UCSD-AML1 (cell line): ENCODE results near the gene PXT1.

ENCODE experiments used
- DNase-seq: peaks from one replicate; lab custom pipeline; 2025; ENCODE audit not compliant: unreplicated experiment; lab: John Stamatoyannopoulos, UW

PXT1 gene

DNA sequence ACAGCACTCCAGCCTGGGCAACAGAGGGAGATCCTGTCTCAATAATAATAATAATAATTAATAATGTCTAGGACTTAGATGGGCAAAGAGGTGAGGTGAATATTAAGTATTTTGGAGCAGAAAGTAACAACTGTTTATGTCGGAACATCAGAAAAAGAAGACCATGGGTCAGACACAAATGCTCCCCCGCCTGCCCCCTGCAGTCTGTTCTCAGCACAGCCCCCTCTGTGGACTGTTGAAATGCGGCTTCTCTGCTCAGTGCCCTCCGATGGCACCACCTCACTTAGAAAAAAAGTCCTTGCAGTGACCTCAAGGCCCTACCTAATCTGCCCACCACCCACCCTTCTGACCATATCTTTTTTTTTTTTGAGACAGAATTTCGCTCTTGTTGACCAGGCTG lies 50.0 kb downstream of the PXT1 start:
- DNase-seq: no peak

DNA sequence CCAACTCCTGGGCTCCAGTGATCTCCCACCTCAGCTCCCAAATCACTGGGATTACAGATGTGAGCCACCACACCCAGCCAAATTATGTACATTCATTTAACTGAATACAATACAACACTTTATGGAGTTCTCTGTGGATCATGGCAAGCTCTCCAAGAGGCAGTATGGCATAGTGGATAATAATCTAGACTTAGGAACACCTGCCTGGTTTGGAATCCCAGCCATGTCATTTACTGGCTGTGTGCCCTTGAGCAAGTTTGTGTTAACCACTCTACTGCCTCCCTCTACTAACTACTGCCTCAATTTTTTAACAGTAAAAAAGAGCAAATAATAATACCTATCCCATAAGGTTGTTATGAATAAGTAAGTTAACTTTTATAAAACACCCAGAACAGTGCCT lies 53.3 kb downstream of the PXT1 start:
- no peak for DNase-seq

DNA sequence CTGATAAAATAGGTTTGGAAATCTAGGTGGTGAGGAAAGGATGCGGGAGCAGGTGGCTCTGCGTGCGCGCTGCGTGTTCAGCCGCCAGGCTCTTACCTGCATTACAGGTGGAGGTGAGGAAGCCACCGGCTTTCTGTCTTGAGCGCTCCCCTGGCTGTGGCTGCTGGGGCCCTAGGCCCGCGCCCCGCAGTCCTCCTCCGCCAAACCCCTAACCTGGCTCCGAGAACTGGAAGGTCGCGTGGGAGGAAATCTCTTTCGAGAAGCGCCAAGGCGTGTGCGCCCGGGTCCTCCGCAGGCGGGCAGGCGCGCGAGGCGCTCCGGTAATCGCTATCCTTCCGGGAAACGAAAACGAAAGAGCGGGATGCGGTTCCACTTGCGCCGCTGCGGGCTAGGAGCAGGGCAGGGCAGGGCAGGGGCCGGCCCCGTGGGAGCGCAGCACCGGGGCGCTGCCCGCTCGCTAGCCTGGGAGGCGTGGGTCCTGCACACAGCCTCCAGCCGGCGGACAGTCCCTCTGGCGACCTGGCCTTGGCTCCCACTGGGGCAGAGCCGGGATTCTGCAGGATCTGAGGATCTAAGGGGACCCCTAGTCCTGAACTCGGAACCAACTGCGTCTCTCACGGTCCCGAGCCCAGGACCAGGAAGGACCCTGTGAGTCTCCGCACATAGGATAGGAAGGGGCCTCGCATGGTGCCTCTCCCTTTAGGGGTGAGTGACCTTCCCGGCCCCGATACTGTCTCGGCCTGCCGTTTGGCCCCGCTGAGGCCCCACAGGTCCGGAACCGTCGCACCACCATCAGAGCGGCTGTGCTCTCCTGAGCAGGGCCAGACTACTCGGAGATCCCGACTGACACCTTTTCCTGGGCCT lies 55.0 kb downstream of the PXT1 start, which contains the start of gene ETV7:
Gene ETV7, minus strand, starts transcription at position 230 of the 864 bp plus-strand sequence. Its CDS starts 128 bp downstream, at position 102.
- DNase-seq: no peak

DNA sequence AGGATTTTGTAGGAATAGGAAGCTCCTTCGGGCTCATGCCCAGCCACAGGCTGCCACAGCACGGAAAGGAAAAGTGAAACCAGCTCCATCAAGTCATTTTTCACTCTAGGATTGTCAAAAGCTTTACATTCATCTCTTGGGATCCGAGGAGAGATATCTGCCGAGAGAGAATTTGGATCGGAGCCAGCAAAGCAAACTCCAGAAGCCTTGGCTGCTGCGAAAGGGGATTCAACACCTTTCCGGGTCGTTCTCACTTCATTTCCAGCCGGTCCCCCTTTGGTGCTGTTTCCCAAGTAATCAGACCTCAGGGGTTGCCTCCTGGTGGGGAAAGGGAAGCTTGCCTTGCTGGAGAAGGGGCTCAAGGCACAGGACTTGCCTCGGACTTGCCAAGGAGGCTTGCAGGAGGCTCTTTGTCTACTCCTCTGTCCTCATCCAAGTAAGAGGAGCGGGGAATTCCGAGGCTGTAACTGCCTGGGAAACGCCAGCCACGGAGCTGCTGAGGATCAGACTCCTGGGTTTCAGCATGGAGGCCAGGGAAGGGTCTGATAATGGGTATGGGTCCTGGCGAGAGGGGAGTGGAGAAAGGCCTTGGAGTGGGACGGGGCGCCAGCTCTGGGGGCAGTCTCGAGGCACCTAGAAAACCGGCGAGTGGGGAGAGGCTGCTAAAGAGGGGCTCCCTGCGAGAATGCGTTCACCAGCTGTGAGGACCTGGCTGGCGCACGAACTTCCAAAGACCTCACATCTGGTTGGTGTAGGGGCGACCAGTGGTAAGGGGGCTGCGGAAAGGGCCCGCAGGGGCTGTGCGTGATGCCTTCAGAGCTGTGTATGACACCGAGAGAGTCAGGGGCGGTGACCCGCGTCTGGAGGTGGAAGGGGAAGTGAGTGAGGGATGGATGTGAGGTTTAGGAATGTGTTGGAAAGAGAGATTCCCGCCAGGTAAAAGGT lies 55.9 kb downstream of the PXT1 start:
- DNase-seq: no peak

DNA sequence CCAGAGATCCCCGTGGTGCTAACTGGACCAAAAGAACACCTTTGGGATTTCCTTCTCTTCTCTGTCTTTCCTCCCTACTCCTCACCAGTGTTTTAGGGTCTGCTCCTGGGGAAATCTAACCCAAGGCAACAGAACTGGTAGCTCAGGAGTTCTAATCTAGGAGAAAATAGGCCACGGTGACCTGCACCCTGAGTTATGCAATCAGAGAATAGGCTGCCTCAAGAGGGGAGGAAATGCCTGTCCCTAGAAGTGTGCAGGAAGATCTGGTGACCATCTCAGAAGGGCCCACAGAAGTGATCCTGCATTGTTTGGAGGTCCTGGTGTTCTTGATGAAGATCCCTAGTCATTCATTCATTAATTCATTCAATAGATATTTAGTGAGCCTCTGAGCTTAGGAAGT lies 58.6 kb downstream of the PXT1 start:
- DNase-seq: no peak

DNA sequence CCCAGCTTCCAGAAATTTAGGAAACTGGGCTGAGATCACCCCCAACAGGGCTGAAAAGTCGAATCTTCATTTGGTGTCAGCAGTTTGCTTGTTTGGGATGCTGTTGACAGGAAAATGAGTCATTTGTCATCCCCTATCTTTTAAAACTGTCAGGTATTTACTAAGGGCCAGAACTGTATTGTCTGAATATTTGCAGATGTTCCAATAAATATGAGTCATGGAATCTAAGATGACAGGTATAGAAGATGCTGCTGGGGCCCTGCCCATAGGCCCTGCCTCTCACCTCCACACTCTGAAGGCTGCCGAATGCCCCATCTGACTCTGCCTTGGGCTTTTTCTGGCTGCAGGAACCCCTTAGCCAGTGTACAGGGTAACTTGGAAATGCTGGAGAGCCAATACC lies 59.0 kb downstream of the PXT1 start:
- no peak for DNase-seq

DNA sequence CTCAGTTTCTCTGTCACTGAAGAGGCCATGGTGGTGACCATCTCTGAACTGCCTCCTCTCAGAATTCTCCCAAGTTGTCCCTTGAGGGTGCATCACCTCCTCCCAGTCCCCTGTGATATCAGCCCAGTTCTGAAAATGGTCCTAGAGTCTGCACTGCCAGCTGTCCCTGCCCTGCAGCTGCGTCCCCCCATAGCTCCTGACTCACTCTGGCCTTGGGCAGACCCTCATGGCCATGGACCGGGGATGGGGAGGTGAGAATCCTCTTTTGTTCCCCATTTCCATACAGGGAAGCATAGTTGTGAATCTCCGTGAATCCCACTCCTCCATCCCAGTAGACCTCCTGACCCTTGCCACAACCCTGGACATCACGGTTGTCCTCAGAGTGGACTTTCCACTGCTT lies 59.7 kb downstream of the PXT1 start:
- no peak for DNase-seq

DNA sequence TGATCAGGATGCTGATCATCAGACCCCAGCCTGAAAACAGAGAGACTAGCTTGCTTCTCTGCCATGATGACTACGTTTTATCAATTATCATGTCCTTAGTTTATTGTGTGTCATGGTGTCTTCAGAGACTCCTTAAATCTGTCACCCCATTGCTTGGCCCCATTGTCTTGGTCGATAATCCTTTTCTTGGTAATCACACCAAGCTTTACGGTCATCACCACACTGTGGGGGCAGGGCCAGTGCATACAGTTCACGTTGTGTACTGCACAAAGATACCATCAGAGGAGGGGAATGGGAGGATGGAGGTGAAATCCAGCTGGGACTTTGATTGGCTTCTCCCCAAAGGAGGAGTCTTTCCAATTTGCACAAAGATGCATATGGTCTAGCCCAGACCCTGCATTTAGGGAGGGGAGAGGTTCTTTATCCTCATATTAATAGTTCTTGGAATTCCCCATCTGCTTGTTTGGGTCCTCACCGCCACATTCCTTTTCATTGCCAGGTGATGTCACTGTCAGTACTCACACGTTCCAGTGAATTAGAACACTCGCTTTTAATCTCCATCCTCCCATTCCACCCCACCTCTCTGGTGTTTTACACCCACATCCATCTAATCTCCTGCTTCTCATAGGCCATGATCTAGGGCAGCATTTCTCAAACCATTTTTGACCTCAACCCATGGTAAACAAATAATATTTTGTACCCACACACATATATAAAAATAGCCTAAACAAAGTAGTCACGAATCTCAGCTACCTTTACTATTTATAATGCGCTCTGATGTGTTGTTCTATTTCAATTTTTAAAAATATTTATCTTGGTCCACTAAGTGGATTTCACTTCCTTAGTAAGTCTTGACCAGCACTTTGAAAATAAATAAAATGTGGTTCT lies 60.9 kb downstream of the PXT1 start:
- DNase-seq: no peak

DNA sequence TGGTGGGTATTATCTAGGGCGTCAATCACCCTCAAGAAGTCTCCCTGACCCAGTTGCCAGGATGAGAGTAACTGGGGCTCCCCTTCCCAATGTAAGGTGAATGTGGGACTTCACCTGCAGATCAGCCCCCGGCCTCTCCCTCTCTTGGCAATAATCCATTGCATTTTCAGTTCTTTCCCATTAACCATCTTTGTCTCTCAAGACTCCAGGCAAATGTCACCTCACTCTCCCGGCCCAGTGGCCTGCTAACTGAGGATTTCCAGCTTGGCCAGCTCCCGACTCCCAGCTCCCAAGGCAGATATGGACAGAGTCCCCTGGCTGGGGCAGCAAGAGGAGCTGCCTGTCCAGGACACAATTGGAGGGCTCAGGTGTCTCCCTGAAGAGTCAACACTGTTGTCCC lies 62.5 kb downstream of the PXT1 start:
- no peak for DNase-seq

DNA sequence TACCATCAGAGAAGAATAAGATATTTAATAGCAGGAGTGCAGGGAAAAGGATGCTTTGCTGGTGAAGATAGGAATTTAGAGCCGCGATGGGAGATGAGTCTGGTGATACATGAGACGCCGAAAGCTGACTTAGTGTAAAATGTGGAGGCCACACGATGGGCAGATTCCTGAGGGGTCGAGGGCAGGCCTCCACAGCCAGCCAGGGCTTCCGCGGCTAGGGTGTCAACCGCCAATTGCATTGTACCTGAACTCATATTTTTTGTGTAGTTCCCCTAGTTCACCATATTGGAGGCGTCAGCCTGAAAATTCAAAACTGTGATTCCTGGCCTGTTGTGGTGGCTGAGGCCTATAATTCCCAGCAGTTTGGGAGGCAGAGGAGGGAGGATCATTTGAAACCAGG lies 63.7 kb downstream of the PXT1 start:
- no peak for DNase-seq

DNA sequence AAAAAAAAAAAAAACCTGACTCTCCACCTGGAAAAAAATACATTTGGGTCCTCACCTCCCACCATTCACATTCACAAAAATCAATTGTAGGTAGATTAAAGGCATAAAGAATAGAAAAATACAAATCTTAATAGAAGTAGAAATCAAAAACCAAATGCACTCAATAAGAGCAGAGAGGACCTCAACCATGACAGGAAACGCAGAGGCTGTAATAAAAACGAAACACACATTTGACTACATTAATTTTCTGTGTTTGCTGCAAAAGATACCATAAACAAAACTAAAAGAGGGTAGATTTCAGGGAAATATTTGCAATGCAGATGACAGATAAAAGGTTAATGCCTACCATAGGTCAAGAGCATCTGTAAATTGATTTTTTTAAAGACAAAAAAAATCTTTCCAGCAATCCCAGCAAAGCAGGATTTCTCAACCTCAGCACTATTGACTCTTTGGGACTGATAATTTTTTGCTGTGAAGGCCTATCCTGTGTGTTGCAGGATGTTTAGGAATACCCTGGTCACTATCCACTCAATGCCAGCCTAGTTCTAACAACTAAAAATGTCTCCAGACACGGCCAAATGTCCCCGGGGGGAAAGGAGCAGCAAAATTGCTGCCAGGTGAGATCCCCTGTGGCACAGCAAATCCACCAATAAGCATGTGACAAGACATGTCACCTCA lies 64.3 kb downstream of the PXT1 start:
- no peak for DNase-seq

DNA sequence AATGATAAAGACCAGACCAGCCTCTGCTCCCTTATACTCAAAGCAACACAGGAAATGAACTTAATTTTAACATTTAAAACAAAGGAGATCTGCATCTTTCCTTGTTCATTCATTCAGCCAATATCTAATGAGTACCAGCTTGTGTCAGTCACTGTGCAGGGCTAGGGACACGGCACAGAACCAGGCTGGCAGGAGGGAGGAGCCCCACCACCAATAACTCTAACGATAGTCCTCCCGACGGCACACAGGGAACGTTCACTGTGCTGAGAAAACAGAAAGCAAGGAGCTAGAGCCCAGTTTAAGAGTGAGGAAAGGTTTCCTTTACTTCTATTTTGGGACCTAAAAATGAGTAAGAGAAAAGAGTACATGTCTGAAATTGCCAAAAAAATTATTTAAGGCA lies 65.1 kb downstream of the PXT1 start:
- no peak for DNase-seq

DNA sequence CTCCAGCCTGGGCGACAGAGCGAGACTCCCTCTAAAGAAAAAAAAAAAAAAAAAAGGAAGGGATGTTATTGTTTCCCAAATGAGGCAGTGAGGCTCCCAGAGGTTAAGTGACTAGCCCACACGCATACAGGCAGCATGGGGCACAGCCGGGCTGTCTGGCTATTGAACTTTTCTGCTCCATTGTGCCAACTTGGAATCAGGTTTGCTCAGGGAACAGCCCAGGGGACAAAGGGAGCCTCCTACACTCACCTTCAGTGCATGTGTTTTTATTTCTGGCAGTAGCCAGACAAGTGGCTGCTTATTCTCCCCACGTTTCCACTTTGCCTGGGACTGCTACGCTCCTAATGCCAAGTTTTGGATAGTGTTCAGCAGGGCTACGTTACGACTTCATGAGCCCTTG lies 65.9 kb downstream of the PXT1 start:
- DNase-seq: no peak

DNA sequence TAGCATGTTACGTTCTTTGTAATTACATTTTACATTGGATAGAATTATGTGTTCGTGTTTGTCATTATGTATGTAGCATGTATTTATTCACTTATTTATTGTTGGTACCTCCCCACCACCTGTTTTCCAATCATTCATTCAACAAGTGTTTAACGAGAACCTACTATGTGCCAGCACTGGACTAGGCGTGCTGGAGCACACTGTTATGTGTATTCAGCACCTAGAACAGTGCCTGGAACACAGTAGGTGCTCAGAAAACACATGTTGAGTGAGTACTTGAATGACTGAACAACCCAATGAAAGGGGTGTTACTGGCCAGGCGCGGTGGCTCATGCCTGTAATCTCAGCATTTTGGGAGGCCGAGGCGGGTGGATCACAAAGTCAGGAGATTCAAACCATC lies 66.5 kb downstream of the PXT1 start:
- no peak for DNase-seq

DNA sequence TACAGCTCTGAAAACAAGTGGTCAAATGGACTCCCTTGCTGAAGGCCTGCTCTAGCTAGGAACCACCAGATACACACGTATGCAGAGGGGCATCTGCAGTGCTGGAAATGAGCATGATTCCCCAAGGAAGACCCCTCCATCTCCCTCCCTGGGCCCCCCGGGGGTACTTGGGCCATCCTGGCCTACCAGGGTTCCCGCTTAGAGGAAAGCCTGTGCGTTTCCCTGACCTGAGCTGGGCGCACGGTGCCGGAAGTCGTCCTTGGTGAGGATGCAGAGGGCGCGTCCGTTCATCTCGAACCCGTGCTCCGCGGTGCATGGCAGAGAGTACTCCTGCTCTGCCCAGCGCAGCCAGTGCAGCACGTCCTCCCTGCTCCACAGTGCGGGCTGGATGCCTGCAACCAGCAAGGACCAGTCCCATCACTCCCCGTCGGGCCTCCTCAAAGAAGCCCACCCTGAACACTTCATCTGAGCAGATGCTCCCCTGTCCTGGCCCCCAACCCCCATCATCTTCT lies 67.0 kb downstream of the PXT1 start:
- no peak for DNase-seq

DNA sequence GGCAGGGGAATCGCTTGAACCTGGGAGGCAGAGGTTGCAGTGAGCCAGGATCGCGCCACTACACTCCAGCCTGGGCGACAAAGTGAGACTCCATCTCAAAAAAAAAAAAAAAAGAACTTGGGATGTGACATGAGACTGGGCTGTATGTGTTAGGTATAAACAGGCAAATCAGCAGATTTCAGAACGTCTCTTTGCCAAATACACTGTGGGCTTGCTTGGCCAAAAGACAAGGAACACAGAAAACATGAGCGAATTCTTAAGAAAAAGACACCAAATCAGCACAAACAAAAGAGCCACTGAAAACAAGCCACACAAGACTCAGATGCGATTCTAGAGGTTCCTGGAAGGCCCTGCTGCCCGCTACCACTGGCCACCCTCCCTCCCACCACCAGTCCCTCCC lies 67.7 kb downstream of the PXT1 start:
- DNase-seq: no peak

DNA sequence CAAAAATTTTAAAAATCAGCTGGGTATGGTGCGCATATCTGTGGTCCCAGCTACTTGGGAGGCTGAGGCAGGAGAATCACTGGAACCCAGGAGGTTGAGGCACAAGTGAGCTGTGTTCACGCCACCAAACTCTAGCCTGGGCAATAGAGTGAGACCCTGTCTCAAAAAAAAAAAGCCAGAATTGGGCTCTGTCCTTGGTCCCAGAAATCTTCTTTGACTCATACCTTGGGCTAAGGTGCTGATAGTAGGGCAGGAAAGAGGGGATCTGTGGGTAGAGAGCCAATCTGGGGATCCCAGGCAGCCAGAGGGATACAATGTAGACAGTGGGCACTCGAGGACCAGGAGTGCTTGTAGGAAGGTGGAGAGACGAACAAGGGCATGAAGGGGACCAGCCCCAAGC lies 68.5 kb downstream of the PXT1 start:
- DNase-seq: no peak

DNA sequence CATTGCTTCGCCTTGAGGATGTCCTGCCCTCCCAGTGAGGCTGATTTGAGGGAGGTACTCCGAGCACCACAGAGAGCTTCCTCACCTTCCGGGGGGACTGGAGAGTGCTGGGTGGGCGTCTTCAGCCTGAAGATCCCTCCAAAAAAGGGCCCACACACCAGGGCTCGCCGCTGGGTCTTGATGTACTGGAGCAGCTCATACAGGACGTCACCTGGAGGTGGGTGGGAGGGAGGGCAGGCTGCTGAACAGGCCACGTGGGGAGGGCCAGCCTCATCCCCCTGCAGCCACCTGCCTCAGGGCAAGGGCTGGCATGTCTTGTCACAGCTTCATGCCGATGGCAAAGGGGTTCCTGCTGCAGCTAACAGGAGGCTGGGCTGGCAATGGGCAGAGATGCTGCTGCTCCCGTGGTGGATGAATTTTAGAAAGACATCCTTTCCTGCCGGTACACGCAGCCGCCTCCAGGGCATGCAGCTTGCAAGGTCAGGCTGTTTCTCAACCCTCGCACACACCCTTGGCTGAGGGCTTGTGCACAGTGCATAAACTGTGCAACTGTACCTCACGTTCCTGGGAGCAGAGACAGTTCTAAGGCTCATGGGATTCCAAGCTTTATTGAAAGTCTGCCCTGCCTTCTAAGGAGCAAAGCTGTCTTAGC lies 69.2 kb downstream of the PXT1 start:
- no peak for DNase-seq

DNA sequence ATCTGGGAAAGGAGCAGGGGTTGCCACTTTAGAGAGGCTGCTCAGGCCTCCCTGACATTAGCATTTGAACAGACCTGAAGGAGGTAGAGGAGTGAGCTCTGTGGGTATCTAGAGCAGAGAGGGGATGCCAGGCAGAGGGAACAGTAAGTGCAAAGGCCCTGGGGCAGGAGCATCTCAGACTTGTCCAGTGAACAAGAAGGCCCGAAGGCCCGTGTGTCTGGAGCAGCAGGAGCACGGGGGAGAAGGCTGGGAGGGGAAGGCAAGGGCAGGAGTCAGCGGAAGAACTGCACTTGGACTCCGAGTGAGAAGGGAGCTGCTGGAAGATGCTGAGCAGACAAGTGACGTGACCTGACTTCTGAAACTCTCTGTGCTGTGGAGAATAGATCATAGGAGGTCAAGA lies 70.6 kb downstream of the PXT1 start:
- DNase-seq: no peak

DNA sequence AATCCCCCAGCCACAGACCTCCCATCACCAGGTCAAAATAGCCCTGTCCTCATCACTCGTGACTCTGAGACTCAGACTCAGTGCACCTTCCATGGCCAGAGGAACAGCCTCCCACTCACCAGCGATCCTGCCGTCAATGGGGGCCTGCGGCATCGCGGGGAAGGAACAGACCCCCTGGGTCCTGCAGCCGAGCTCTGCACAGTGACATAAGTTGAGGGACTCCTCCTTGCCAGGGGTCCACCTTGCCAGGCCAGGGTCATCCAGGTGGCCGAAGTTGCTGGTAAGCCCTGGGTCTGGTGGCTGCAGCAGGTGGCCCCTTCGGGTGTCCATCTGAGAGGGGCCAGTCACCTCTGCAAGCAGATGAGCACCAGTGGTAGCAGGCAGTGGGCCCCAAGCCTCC lies 71.4 kb downstream of the PXT1 start:
- no peak for DNase-seq
